Spleen (tissue), 11 donors: ENCODE results near the gene GNAI3. TPM values are rescaled to one million over a fixed set of nuclear protein-coding genes. Genes with fewer than 3 reads are reported as not detected.
A peak's percentile ranks its signal among the peaks of the same experiment; 100 is the strongest.

ENCODE experiments used
- DNase-seq: peaks from one replicate; pipeline ENCODE4 v3.0.0-alpha.2; 2020
- H3K27ac ChIP-seq, 8 donors: fragments of 200-600 bp; sonication (generic) in 7 of 8; 1 replicate in 4 of 8; 2 replicates in 4 of 8; pipeline versions ENCODE4 v1.5.0 to v1.8.0; 2016 to 2021; ENCODE audit warnings: inconsistent platforms in 4 of 8, mild to moderate bottlenecking in 4 of 8, moderate library complexity in 1 of 8
- H3K27me3 ChIP-seq, 7 donors: fragments of 200-600 bp; sonication (generic) in 6 of 7; replicated peaks in 1 of 7; 1 replicate in 4 of 7; 2 replicates in 3 of 7; pipeline versions ENCODE4 v1.5.0 to v1.8.0; 2016 to 2021; ENCODE audit warnings: inconsistent platforms in 3 of 7, mild to moderate bottlenecking in 1 of 7
- H3K36me3 ChIP-seq, 6 donors: fragments of 200-600 bp; sonication (generic) in 5 of 6; 1 replicate in 4 of 6; 2 replicates in 2 of 6; pipeline versions ENCODE4 v1.5.0 to v1.8.0; 2016 to 2021; ENCODE audit warnings: inconsistent platforms in 2 of 6
- H3K4me1 ChIP-seq, 6 donors: fragments of 200-600 bp; sonication (generic) in 5 of 6; 1 replicate in 3 of 6; 2 replicates in 3 of 6; pipeline versions ENCODE4 v1.5.0 to v1.8.0; 2016 to 2021; ENCODE audit warnings: inconsistent platforms in 3 of 6
- H3K4me3 ChIP-seq, 8 donors: fragments of 200-600 bp; sonication (generic) in 7 of 8; 1 replicate in 4 of 8; 2 replicates in 4 of 8; pipeline versions ENCODE4 v1.5.0 to v1.8.0; 2016 to 2021; ENCODE audit warnings: inconsistent platforms in 4 of 8, mild to moderate bottlenecking in 4 of 8, moderate library complexity in 2 of 8
- H3K9me3 ChIP-seq, 8 donors: fragments of 200-600 bp; sonication (generic) in 7 of 8; 1 replicate in 4 of 8; 2 replicates in 4 of 8; pipeline versions ENCODE4 v1.5.0 to v1.8.0; 2016 to 2021; ENCODE audit warnings: inconsistent platforms in 4 of 8
- POLR2A ChIP-seq, 3 donors: fragments of 450-650 bp; IDR thresholded peaks; one replicate each; pipeline ENCODE4 v1.5.1; 2017; ENCODE audit warnings: antibody characterized with exemption in 3 of 3, mild to moderate bottlenecking in 1 of 3
- POLR2AphosphoS5 ChIP-seq, 3 donors: sonication (generic); formaldehyde crosslinking; IDR thresholded peaks; one replicate each; pipeline ENCODE4 v1.5.1; 2017; ENCODE audit warnings: antibody characterized with exemption in 3 of 3
- WGBS, 5 donors: extraction: QIAGEN DNeasy Blood & Tissue Kit in 3 of 5; methylation state at CpG; one replicate each; pipeline versions ENCODE4 v1.1.5 to v1.1.7; 2013 to 2018; 5-methylcytosine and 5-hydroxymethylcytosine counted together
- intact Hi-C: fragments of 100-400 bp; cut with DNase I; formaldehyde crosslinking; loops from one replicate; pipeline ENCODE4 v1.15.0; 2023; ENCODE audit warnings: low total_unique reads
- polyA plus RNA-seq, 3 donors: library from polyadenylated mRNA; stranded (reverse); fragments of 200-250 nt; gene quantifications; one replicate each; pipeline ENCODE4 v1.2.1, GENCODE V29; 2013
- total RNA-seq, 7 donors: library from RNA; depleted of rRNA in 3 of 7; stranded (reverse); fragments of >200 nt in 3 of 7; fragmentation: NEBNext Ultra II Directional in 4 of 7; extraction: Animal tissue kit (Norgen Biotek cat#: 25700) in 4 of 7; gene quantifications; one replicate each; pipeline versions ENCODE4 v1.1.0 to v1.2.1, GENCODE V29; 2016 to 2021
- TF ChIP-seq, protein P1 (sequence below), 11 experiments: fragments of 200-600 bp in 7 of 11; fragments of 450-650 bp in 4 of 11; sonication (generic) in 4 of 11; IDR thresholded peaks in 8 of 11; conservative IDR thresholded peaks in 3 of 11; 1 replicate in 7 of 11; 2 replicates in 4 of 11; pipeline versions ENCODE4 v1.4.0 to v1.8.0; 2016 to 2021; ENCODE audit warnings: antibody characterized with exemption in 11 of 11, inconsistent platforms in 4 of 11, mild to moderate bottlenecking in 1 of 11
- donor health status: healthy with polysubstance abuse.
- donor health status: DM: no; HTN: no; CAD: no; lungs with moderate emphysema.
- donor health status: DM: no; HTN: no; CAD: no.
- donor health status: Bipolar disorder and iron deficiency.
- donor health status: healthy.
- donor health status: DM: no; HTN: no; CAD: no.
- donor health status: DM: yes; HTN: yes; CAD: no.

The GNAI3 gene
- total and polyA plus RNA-seq, 10 donors, result 1.8 to 11.4 (median 9.2) TPM

GRCh38 chr1:109556563-109556962, 8.1 kb downstream of the GNAI3 start:
- Histone ChIP-seq H3K9me3 (no peaks in the 10 kb centered on the region), H3K4me1 (peaks cover 15 to 100% (median 82%) of the 10 kb centered on the region in 6 donors), H3K27me3 (no peaks in the 10 kb centered on the region), H3K36me3 (peaks cover 0 to 4% (median 0%) of the 10 kb centered on the region in 6 donors), H3K4me3 (no peak overlapping the region), H3K27ac (peak overlapping the region in 3 of 8 donors; percentile 39 to 48 (median 41))
- intact Hi-C loops, result no loop called here
- WGBS, 5 donors, result 93 to 96% (median 93%) methylated on average over 2 of the region's 2 CpGs
- TF ChIP-seq, protein P1, sequence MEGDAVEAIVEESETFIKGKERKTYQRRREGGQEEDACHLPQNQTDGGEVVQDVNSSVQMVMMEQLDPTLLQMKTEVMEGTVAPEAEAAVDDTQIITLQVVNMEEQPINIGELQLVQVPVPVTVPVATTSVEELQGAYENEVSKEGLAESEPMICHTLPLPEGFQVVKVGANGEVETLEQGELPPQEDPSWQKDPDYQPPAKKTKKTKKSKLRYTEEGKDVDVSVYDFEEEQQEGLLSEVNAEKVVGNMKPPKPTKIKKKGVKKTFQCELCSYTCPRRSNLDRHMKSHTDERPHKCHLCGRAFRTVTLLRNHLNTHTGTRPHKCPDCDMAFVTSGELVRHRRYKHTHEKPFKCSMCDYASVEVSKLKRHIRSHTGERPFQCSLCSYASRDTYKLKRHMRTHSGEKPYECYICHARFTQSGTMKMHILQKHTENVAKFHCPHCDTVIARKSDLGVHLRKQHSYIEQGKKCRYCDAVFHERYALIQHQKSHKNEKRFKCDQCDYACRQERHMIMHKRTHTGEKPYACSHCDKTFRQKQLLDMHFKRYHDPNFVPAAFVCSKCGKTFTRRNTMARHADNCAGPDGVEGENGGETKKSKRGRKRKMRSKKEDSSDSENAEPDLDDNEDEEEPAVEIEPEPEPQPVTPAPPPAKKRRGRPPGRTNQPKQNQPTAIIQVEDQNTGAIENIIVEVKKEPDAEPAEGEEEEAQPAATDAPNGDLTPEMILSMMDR (IDR thresholded peaks at IDR 0.05 in 8 of 11, conservative IDR thresholded peaks at IDR 0.05 in 3 of 11), result no peak
- TF ChIP-seq POLR2A (IDR thresholded peaks at IDR 0.05) (no peak), POLR2AphosphoS5 (IDR thresholded peaks at IDR 0.05) (no peak)
- no peak for DNase-seq

- TF ChIP-seq POLR2AphosphoS5 (IDR thresholded peaks at IDR 0.05), result no peak
- TF ChIP-seq, protein P1 (IDR thresholded peaks at IDR 0.05 in 8 of 11, conservative IDR thresholded peaks at IDR 0.05 in 3 of 11), result no peak
- TF ChIP-seq POLR2A (IDR thresholded peaks at IDR 0.05), result no peak
- no peak for DNase-seq
- Histone ChIP-seq H3K9me3 (no peaks in the 10 kb centered on the region), H3K4me3 (no peak overlapping the region), H3K4me1 (peaks cover 19 to 100% (median 82%) of the 10 kb centered on the region in 6 donors), H3K27me3 (no peaks in the 10 kb centered on the region), H3K36me3 (no peaks in the 10 kb centered on the region), H3K27ac (no peak overlapping the region)
- whole genome bisulfite sequencing, 5 donors, result 89 to 96% (median 94%) methylated on average over 5 of the region's 5 CpGs
- intact Hi-C loops, result no loop called here
Observed at GRCh38 chr1:109557520-109557919, 9.1 kb downstream of the GNAI3 start.

DNA sequence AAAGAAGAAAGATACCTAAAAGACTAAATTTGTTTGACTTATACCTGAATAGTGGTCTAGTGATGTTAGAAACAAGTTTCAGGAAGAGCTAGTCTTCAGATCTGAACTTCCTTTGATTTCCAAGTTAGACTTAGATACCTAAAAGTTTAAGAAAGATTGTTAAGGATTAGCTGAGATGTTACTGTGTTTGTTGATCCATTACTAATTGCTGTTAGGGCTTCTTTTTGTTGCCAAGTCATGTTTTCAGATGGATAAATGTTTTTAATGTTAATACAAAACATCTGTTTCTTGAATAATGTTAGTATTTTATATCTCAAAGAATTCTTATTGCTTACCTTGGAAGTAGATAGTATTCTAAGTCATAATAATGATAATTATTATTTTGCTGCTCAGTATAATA, 11.6 kb downstream of the GNAI3 start:
- Histone ChIP-seq H3K4me1 (peaks cover 22 to 100% (median 82%) of the 10 kb centered on the region in 6 donors), H3K27ac (no peak overlapping the region), H3K4me3 (no peak overlapping the region), H3K9me3 (no peaks in the 10 kb centered on the region), H3K36me3 (no peaks in the 10 kb centered on the region), H3K27me3 (no peaks in the 10 kb centered on the region)
- TF ChIP-seq POLR2AphosphoS5 (IDR thresholded peaks at IDR 0.05) (no peak), POLR2A (IDR thresholded peaks at IDR 0.05) (no peak)
- TF ChIP-seq, protein P1 (IDR thresholded peaks at IDR 0.05 in 8 of 11, conservative IDR thresholded peaks at IDR 0.05 in 3 of 11), result no peak
- intact Hi-C loops, result no loop called here
- DNase-seq, result no peak

- Histone ChIP-seq H3K27ac (no peak overlapping the region), H3K4me1 (peaks cover 16 to 100% (median 87%) of the 10 kb centered on the region in 6 donors), H3K27me3 (no peaks in the 10 kb centered on the region), H3K4me3 (no peak overlapping the region), H3K9me3 (no peaks in the 10 kb centered on the region), H3K36me3 (no peaks in the 10 kb centered on the region)
- intact Hi-C loops, result no loop called here
- DNase-seq, result no peak
- TF ChIP-seq, protein P1 (IDR thresholded peaks at IDR 0.05 in 8 of 11, conservative IDR thresholded peaks at IDR 0.05 in 3 of 11), result no peak
- TF ChIP-seq POLR2AphosphoS5 (IDR thresholded peaks at IDR 0.05) (no peak), POLR2A (IDR thresholded peaks at IDR 0.05) (no peak)
- WGBS, 5 donors, result 80 to 88% (median 86%) methylated on average over 7 of the region's 7 CpGs
Observed at GRCh38 chr1:109564194-109564878, 15.9 kb downstream of the GNAI3 start.
